Hypothalamus (tissue), 51 donors: ENCODE results near the gene C12orf75.
A peak's percentile ranks its signal among the peaks of the same experiment; 100 is the strongest.
"Not testable (repeated sequence)": the region's sequence is repeated elsewhere in the genome, so short reads cannot be mapped to it uniquely, and the experiment has no call there.

Source experiments
- DNase-seq, 51 donors: peaks; one replicate each; lab custom pipeline; 2025; lab: John Stamatoyannopoulos, UW

The C12orf75 gene

GRCh38 chr12:105309384-105309783, 21.1 kb upstream of the C12orf75 start:
- not testable (repeated sequence) for DNase-seq

- DNase-seq: not testable (repeated sequence)
These were observed 19.9 kb upstream of the C12orf75 start for GRCh38 chr12:105310476-105311085.

GRCh38 chr12:105311936-105312335, 18.6 kb upstream of the C12orf75 start:
- not testable (repeated sequence) for DNase-seq

- not testable (repeated sequence) for DNase-seq
These were observed 16.7 kb upstream of the C12orf75 start for GRCh38 chr12:105313755-105314154.

- DNase-seq: no peak
These were observed 15.4 kb upstream of the C12orf75 start for GRCh38 chr12:105315130-105315529.

- DNase-seq: no peak
These were observed 14.8 kb upstream of the C12orf75 start for GRCh38 chr12:105315726-105316125.

- DNase-seq: no peak
These were observed 13.3 kb upstream of the C12orf75 start for GRCh38 chr12:105316931-105317852.

GRCh38 chr12:105317942-105318621, 12.4 kb upstream of the C12orf75 start:
- DNase-seq: no peak

GRCh38 chr12:105318651-105319483, 11.6 kb upstream of the C12orf75 start:
- DNase-seq: no peak

- DNase-seq: no peak
These were observed 10.7 kb upstream of the C12orf75 start for GRCh38 chr12:105319691-105320209.

GRCh38 chr12:105321125-105321524, 9.4 kb upstream of the C12orf75 start:
- no peak for DNase-seq

GRCh38 chr12:105322070-105322469, 8.4 kb upstream of the C12orf75 start:
- no peak for DNase-seq

GRCh38 chr12:105324704-105325103, 5.8 kb upstream of the C12orf75 start:
- DNase-seq: no peak

- no peak for DNase-seq
These were observed 5.4 kb upstream of the C12orf75 start for GRCh38 chr12:105325117-105325516.

GRCh38 chr12:105329926-105330282, 587 bp upstream of the C12orf75 start:
- DNase-seq: no peak

GRCh38 chr12:105330931-105331804, 677 bp downstream of the C12orf75 start:
- DNase-seq: peak in 16 of 51 donors; percentile 4 to 45 (median 27)

GRCh38 chr12:105331805-105332251, 1.3 kb downstream of the C12orf75 start:
- DNase-seq: no peak

- not testable (repeated sequence) for DNase-seq
These were observed 1.8 kb downstream of the C12orf75 start for GRCh38 chr12:105332286-105332685.

- no peak for DNase-seq
These were observed 2.4 kb downstream of the C12orf75 start for GRCh38 chr12:105332925-105333324.
